ENCODE data around the gene TMEM167B.

DNA sequence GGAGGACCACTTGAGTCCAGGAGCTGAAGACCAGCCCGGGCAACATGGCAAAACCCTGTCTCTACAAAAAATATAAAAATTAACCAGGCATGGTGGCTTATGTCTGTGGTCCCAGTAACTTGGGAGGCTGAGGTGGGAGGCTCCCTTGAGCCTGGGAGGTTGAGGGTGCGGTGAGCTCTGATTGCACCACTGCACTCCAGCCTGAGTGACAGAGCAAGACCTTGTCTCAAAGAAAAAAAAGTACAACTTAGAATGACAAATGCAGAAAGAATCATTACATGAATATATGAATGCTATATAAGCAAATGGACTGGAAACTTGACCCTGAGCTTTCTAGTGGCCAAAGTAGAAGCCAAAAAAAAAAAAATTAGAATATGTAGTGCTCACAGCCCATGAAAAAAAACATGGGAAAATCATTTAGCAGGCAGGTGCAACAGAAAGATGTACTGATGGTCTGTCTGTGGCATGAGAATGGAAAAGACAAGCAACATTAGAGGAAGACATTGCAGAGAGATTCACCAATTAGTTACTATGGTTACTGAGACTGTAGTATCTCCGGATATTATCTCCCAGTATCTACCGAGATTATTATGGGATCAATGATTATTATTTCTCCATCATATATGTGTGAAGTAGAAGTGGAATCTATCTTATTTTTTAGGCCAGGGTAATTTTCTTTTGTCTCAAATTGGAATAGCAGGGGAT, 42.6 kb downstream of the TMEM167B start:
- TF ChIP-seq CTCF (IDR thresholded peaks at IDR 0.05; ENCODE audit: control extremely low read depth in 1 of 3, insufficient read depth in 1 of 3, low read depth in 1 of 3, low read length in 3 of 3) (no peak), POLR2A (IDR thresholded peaks at IDR 0.05; ENCODE audit: control extremely low read depth in 1 of 2, low read depth in 2 of 2, low read length in 2 of 2) (no peak), HDAC2 (IDR thresholded peaks at IDR 0.05; ENCODE audit: borderline replicate concordance in 1 of 2, low read depth in 2 of 2, low read length in 2 of 2) (no peak), EZH2 (IDR thresholded peaks at IDR 0.05; ENCODE audit: low read depth, low read length, severe bottlenecking) (no peak), HDAC6 (IDR thresholded peaks at IDR 0.05; ENCODE audit: low read depth, low read length) (no peak)
- TF ChIP-seq, protein P1, sequence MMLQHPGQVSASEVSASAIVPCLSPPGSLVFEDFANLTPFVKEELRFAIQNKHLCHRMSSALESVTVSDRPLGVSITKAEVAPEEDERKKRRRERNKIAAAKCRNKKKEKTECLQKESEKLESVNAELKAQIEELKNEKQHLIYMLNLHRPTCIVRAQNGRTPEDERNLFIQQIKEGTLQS (IDR thresholded peaks at IDR 0.05; ENCODE audit: insufficient read depth, low read depth, low read length), result no peak
- TF ChIP-seq, protein P2, sequence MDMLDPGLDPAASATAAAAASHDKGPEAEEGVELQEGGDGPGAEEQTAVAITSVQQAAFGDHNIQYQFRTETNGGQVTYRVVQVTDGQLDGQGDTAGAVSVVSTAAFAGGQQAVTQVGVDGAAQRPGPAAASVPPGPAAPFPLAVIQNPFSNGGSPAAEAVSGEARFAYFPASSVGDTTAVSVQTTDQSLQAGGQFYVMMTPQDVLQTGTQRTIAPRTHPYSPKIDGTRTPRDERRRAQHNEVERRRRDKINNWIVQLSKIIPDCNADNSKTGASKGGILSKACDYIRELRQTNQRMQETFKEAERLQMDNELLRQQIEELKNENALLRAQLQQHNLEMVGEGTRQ (IDR thresholded peaks at IDR 0.05; ENCODE audit: low read length), result no peak

All from H1 (cell line).